Mammary epithelial cell (primary cell): Measurements from ENCODE around the gene MED8.

ENCODE experiments used
- EZH2 ChIP-seq: IDR thresholded peaks from 2 replicates; pipeline ENCODE4 v1.6.1; 2012; ENCODE audit warnings: low read length, inconsistent platforms, borderline replicate concordance
- TF ChIP-seq, protein P1 (sequence below), 2 donors: IDR thresholded peaks in 1 of 2; conservative IDR thresholded peaks in 1 of 2; 2 replicates each; pipeline ENCODE4 v1.5.1; 2011 to 2012; ENCODE audit warnings: inconsistent platforms in 2 of 2, low read length in 2 of 2, mild to moderate bottlenecking in 2 of 2, control low read depth in 1 of 2, low read depth in 1 of 2; ENCODE audit not compliant: insufficient read depth in 1 of 2; ENCODE audit errors: extremely low read depth in 1 of 2

DNA sequence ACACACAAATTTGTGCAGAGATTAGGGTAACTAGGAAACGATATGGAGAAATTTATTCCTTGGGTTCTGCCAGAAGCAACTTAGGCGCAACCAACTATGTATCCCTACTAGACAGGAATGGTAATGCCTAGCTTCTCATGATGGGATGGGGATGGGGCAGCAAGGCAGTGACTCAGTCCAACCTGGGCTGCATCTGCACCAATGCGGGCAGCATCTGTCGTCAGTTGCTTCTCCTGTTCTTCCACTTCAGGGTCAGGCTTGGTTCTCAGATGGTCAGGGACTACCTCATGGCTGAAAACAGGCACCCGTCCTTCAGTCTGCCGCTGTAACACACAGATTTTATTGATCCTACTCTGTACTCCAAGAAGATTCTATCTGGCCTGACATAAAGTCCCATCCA, 2.9 kb downstream of the MED8 start:
- TF ChIP-seq, protein P1, sequence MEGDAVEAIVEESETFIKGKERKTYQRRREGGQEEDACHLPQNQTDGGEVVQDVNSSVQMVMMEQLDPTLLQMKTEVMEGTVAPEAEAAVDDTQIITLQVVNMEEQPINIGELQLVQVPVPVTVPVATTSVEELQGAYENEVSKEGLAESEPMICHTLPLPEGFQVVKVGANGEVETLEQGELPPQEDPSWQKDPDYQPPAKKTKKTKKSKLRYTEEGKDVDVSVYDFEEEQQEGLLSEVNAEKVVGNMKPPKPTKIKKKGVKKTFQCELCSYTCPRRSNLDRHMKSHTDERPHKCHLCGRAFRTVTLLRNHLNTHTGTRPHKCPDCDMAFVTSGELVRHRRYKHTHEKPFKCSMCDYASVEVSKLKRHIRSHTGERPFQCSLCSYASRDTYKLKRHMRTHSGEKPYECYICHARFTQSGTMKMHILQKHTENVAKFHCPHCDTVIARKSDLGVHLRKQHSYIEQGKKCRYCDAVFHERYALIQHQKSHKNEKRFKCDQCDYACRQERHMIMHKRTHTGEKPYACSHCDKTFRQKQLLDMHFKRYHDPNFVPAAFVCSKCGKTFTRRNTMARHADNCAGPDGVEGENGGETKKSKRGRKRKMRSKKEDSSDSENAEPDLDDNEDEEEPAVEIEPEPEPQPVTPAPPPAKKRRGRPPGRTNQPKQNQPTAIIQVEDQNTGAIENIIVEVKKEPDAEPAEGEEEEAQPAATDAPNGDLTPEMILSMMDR (conservative IDR thresholded peaks at IDR 0.05 in 1 of 2, IDR thresholded peaks at IDR 0.05 in 1 of 2; ENCODE audit: extremely low read depth in 1 of 2, insufficient read depth in 1 of 2, low read depth in 1 of 2, low read length in 2 of 2) = no peak
- no peak for TF ChIP-seq EZH2
